KBM-7 (cell line): ENCODE results near the gene VASH1.

Experiments
- DNase-seq: peaks from one replicate; pipeline ENCODE4 v3.0.0-alpha.2; 2015
- in situ Hi-C: fragments of 300-500 bp; cut with MboI; formaldehyde crosslinking; loops from 2 replicates; pipeline ENCODE4 v1.14.3; 2020; ENCODE audit warnings: low sequenced_read_pairs, low pct_unique_long_range_greater_than_20kb, mixed read lengths

VASH1 gene

GRCh38 chr14:76768671-76769500, 7.6 kb downstream of the VASH1 start:
- in situ Hi-C loops, result no loop called here
- no peak for DNase-seq

GRCh38 chr14:76769636-76770292, 8.5 kb downstream of the VASH1 start:
- no peak for DNase-seq
- in situ Hi-C loops, result no loop called here

GRCh38 chr14:76770521-76771436, 9.5 kb downstream of the VASH1 start:
- DNase-seq, result no peak
- in situ Hi-C loops, result no loop called here

GRCh38 chr14:76771437-76771980, 10.2 kb downstream of the VASH1 start:
- in situ Hi-C loops, result no loop called here
- no peak for DNase-seq

GRCh38 chr14:76772300-76773187, 11.3 kb downstream of the VASH1 start:
- in situ Hi-C loops, result no loop called here
- peak; percentile 76 for DNase-seq

GRCh38 chr14:76773188-76773885, 12.1 kb downstream of the VASH1 start:
- peak; percentile 83 for DNase-seq
- in situ Hi-C loops, result no loop called here

- no peak for DNase-seq
- in situ Hi-C loops, result no loop called here
These were observed 12.9 kb downstream of the VASH1 start for GRCh38 chr14:76773956-76774820.

- in situ Hi-C loops, result no loop called here
- DNase-seq, result no peak
These were observed 13.8 kb downstream of the VASH1 start for GRCh38 chr14:76774821-76775694.

- in situ Hi-C loops, result no loop called here
- DNase-seq, result no peak
These were observed 14.6 kb downstream of the VASH1 start for GRCh38 chr14:76775695-76776427.

GRCh38 chr14:76776428-76777251, 15.4 kb downstream of the VASH1 start:
- peak; percentile 65 for DNase-seq
- in situ Hi-C loops, result no loop called here

GRCh38 chr14:76777721-76778120, 16.5 kb downstream of the VASH1 start:
- no peak for DNase-seq
- in situ Hi-C loops, result no loop called here

GRCh38 chr14:76778546-76779215, 17.4 kb downstream of the VASH1 start:
- in situ Hi-C loops, result no loop called here
- no peak for DNase-seq

- in situ Hi-C loops, result loop anchor here (10.0 kb wide), 1 partner anchor 65 kb away; no protein-coding TSS in a partner anchor
- no peak for DNase-seq
These were observed 18.2 kb downstream of the VASH1 start for GRCh38 chr14:76779221-76780057.
